OCI-LY1 (cell line): ENCODE results near the gene JADE1.

ENCODE experiments used
- CTCF ChIP-seq: fragments of 200-600 bp; sonication (generic), shearing (Covaris generic); IDR thresholded peaks from 2 replicates; pipeline ENCODE4 v1.5.1; 2017; ENCODE audit warnings: mild to moderate bottlenecking, antibody characterized with exemption, low read length, moderate library complexity, mixed read lengths
- EZH2 ChIP-seq: fragments of 200-600 bp; sonication (generic), shearing (Covaris generic); IDR thresholded peaks from 2 replicates; pipeline ENCODE4 v1.8.0; 2017; ENCODE audit warnings: borderline replicate concordance, mixed run types, mild to moderate bottlenecking, antibody characterized with exemption, low read length, moderate library complexity, mixed read lengths

- no peak for TF ChIP-seq CTCF
- TF ChIP-seq EZH2, result no peak
Observed at GRCh38 chr4:128766781-128767180, 42.7 kb upstream of the JADE1 start.
